Fibroblast of peridontal ligament (primary cell): ENCODE data around the gene SNRPD1.
A peak's percentile ranks its signal among the peaks of the same experiment; 100 is the strongest.
"Not testable (repeated sequence)": the region's sequence is repeated elsewhere in the genome, so short reads cannot be mapped to it uniquely, and the experiment has no call there.

Experiments
- DNase-seq: peaks from one replicate; pipeline ENCODE4 v3.0.0-alpha.2; 2010; ENCODE audit errors: extremely low read depth

SNRPD1 gene

GRCh38 chr18:21612125-21613039 is at the start of gene SNRPD1:
Gene SNRPD1 (plus strand): TSS chr18:21612314. CDS start chr18:21612430, 116 bp downstream.
- peak; percentile 84 for DNase-seq

- DNase-seq: peak; percentile 29
Measured at GRCh38 chr18:21571772-21572171, 40.3 kb upstream of the SNRPD1 start.

- DNase-seq: no peak
Measured at GRCh38 chr18:21575656-21576055, 36.5 kb upstream of the SNRPD1 start.

DNA sequence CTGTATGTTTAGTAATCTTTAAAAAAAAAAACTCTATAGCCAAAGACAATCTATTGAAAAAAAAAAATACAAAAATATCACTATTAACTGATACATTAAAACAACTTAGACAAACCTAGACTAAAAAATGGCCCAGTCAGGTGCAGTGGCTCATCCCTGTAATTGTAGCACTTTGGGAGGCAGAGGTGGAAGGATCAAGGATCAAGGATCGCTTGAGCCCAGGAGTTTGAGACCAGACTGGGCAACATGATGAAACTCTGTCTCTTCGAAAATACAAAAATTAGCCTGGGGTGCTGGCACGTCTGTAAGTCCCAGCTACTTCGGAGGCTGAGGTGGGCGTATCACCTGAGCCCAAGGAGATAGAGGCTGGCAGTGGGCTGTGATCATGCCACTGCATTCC is 27.7 kb upstream of the SNRPD1 start:
- no peak for DNase-seq

- not testable (repeated sequence) for DNase-seq
Measured at GRCh38 chr18:21592361-21592760, 19.8 kb upstream of the SNRPD1 start.

- DNase-seq: no peak
Measured at GRCh38 chr18:21593540-21594257, 18.4 kb upstream of the SNRPD1 start.

DNA sequence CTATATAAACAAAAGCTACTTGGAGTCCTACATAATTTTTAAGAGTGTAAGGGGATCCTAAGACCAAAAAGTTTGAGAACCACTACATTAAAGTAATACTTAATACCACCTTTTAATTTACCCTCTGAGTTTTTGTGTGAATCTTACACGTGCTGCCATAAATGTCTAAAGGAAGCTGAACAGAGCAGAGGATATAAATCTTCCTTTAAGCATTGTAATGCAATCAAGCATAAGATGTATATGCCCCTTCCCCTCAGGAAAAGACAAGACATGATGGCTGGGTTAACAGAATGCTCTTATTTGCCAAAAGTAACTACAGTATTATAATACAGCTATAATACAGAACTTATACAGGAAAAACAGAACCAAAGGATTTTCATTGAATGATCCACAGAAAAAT is 14.5 kb upstream of the SNRPD1 start:
- no peak for DNase-seq

GRCh38 chr18:21598726-21599584 is 13.2 kb upstream of the SNRPD1 start:
- peak; percentile 7 for DNase-seq

DNA sequence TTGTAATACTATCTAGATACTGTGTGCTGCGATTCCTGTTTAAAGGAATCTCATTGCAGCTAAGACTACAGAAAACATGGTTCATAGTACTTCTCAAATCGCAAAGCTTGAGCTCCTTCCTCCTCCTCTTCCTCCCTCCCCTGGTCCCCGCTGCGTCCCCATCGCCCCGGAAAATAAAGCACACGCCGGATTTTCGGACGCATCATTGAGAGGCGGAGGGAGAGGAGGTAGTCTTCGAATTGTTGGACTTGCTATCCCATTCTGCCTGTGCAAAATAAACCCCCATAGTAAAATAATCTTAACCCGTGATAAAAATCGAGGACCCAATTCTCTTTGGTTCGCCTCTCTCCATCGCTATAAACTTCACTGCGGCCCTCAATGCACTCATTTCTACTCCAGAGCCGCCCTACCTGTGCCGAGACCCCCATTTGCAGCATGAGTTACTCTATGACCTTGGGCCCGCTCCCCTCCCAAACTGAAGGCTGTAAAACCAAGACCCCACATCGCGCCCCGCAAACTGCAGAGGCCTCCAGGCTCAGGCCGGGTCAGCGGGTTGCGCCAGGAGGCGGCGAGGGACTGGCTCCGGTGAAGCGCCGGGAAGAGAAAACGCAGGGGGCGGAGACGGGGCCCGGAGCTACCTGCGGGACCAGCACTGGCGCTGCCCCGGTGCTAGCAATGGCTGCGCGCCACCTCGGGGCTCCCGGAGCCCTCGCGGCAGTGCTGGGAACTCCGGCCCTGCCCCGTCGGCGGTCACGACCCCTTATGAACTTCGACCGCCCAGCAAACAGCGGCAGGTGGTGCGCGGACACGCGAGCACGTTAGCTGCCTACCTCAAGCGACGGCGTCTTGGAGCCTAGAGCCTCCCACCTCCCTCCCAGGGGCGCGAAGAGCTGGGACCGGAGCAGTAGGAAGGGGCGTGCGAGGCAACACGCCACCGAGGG is 12.3 kb upstream of the SNRPD1 start:
- DNase-seq: peak; percentile 17

- peak; percentile 95 for DNase-seq
Measured at GRCh38 chr18:21600526-21601410, 11.3 kb upstream of the SNRPD1 start, which contains the start of gene ESCO1. Gene ESCO1 (minus strand): TSS chr18:21600704. CDS start chr18:21574843, 25,861 bp downstream.

GRCh38 chr18:21602299-21602587 is 9.9 kb upstream of the SNRPD1 start:
- no peak for DNase-seq

DNA sequence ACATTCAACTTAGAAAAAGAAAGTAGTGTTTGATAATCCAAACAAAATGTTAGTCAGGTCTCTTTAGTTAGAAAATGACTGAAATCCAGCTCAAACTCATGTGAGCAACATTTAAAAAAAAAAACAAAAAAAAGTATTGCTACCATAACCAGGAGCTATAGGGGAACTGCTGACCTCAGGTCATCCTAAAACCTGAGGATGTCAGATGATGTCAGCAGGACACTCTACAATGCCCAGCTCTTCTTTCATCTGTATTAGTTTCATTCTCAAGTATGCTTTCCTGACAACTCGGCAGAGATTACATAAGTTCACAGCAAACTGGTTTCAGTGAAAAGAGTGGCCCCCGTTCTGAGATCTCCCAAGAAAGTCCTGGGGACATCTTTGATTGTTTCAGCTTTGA is 7.4 kb upstream of the SNRPD1 start:
- peak; percentile 35 for DNase-seq

DNA sequence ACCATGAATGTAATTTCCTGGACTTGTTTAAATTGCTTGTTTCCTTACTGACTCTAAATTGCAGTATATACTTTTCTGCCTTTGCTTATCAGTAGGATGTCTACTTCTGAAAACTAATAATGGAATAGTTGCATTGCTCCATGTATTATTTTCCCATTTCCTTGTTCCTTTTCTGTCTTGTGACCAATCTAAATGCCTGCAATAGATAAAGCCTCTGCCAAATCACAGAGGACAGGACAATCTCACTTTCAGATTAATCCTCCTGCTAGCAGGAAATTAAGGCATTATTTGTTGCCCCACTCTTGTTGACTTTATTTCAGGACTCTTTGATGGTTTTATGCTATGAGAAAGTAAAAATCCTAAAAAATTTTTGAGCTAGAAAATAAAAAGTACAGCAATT is 6.9 kb upstream of the SNRPD1 start:
- no peak for DNase-seq

- DNase-seq: peak; percentile 6
Measured at GRCh38 chr18:21611401-21612124, 551 bp upstream of the SNRPD1 start.

DNA sequence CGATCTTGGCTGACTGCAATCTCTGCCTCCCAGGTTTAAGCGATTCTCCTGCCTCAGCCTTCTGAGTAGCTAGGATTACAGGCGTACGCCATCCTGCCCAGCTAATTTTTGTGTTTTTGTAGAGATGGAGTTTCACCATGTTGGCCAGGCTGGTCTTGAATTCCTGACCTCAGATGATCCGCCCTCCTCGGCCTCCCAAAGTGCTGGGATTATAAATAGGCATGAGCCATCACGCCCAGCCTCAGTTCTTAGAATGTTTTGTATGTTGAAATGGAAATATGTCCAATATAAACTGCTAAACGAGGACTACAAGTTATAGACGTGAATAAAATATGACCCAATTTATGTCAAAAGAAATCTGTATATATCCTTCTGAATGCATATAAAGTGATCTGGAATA is 9.5 kb downstream of the SNRPD1 start:
- not testable (repeated sequence) for DNase-seq

DNA sequence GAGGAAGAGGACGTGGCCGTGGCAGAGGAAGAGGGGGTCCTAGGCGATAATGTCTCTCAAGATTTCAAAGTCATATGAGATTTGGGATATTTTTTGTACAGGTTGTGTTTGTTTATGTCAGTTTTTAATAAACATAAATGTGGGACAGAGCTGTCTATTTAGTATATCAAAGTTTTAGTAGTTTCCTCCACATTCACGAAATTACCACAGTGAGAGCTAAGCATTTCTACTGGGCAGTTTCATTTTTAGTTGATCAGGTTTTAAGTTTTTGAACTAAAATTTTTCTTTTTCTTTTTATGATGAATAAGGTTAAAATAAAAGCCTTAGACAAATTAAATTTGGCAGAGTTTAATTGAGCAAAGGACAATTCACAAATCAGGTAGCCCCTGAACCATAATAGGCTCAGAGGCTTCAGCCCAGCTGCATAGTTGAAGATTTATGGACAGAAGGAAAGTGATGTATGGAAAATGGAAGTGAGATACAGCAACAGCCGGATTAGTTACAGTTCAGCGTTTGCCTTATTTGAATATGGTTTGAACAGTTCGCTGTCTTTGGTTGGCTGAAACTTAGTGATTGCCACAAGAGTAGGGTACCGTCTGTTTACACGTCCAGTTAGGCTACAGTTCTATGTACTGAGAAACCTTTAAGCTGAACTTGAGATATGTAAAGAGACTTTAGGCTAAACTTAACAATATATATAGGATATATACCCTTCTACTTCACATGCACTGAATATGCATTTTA is 17.1 kb downstream of the SNRPD1 start:
- DNase-seq: no peak

- DNase-seq: peak; percentile 18
Measured at GRCh38 chr18:21632393-21632792, 20.3 kb downstream of the SNRPD1 start.

DNA sequence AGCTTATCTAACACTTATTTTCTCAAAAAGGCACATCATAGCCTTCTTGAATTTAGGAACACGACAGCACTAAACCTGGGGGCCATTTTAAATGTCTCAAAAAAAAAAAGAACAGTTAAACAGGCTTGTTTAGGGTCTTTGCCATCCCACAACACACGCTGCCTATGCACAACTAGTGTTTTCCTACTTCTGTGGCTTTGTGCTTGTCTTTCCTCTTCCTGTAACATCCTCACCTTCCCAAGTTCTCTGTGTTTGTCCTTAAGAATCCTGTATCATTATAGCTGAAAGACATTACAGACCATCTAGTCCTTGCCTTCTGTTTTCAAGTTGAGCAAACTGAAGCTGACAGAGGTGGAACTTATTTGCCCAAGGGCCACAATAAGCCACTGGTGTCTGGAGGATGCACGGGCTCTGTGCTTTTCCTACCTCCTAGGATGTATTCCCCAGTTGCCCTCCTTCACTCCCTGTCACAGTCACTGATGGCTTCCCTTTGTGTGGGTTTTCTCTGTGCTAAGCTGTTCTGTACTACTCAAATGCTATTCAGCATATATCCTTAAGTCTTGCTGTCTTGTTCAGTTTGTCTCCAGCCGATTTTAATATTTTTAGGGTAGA is 22.6 kb downstream of the SNRPD1 start:
- no peak for DNase-seq
